ENCODE results near the gene SMIM3.

Gene SMIM3

GRCh38 chr5:150783422-150783928, 4.9 kb downstream of the SMIM3 start:
- peak; percentile 16 for ATAC-seq
- TF ChIP-seq TOX (CRISPR knock-in tag; IDR thresholded peaks at IDR 0.05; ENCODE audit: borderline replicate concordance) (peak; percentile 70; the same call in 1 of the 2 replicates), SNAI2 (CRISPR knock-in tag; IDR thresholded peaks at IDR 0.05) (peak; percentile 96), RARB (CRISPR knock-in tag; IDR thresholded peaks at IDR 0.05) (no peak), ZNF8 (CRISPR knock-in tag; IDR thresholded peaks at IDR 0.05) (no peak), ZFP30 (CRISPR knock-in tag; IDR thresholded peaks at IDR 0.05) (no peak), ESRRG (CRISPR knock-in tag; IDR thresholded peaks at IDR 0.05) (no peak), TSHZ2 (CRISPR knock-in tag; IDR thresholded peaks at IDR 0.05) (no peak), ZNF565 (CRISPR knock-in tag; conservative IDR thresholded peaks at IDR 0.05; ENCODE audit: low read depth) (no peak), ZNF70 (CRISPR knock-in tag; IDR thresholded peaks at IDR 0.05) (no peak), ISL1 (CRISPR knock-in tag; IDR thresholded peaks at IDR 0.05) (peak; percentile 70), GLIS3 (CRISPR knock-in tag; IDR thresholded peaks at IDR 0.05) (no peak), BACH2 (CRISPR knock-in tag; IDR thresholded peaks at IDR 0.05; ENCODE audit: borderline replicate concordance) (no peak), OSR1 (CRISPR knock-in tag; IDR thresholded peaks at IDR 0.05) (no peak), CREB5 (CRISPR knock-in tag; IDR thresholded peaks at IDR 0.05; ENCODE audit: low read depth) (no peak), CSDC2 (CRISPR knock-in tag; IDR thresholded peaks at IDR 0.05) (no peak), ZFP3 (CRISPR knock-in tag; IDR thresholded peaks at IDR 0.05) (no peak), CSRNP3 (CRISPR knock-in tag; IDR thresholded peaks at IDR 0.05) (no peak), PPARA (CRISPR knock-in tag; IDR thresholded peaks at IDR 0.05; ENCODE audit: borderline replicate concordance) (no peak), PATZ1 (CRISPR knock-in tag; IDR thresholded peaks at IDR 0.05; ENCODE audit: borderline replicate concordance) (no peak), ARNTL (CRISPR knock-in tag; IDR thresholded peaks at IDR 0.05; ENCODE audit: borderline replicate concordance, low read depth) (no peak), POU6F1 (CRISPR knock-in tag; IDR thresholded peaks at IDR 0.05; ENCODE audit: borderline replicate concordance, low read depth) (0 out of 2 replicates have a peak, but pooled peaks have one; percentile 2), TCF4 (CRISPR knock-in tag; IDR thresholded peaks at IDR 0.05; ENCODE audit: borderline replicate concordance) (no peak), ZC3H10 (CRISPR knock-in tag; IDR thresholded peaks at IDR 0.05) (no peak)

GRCh38 chr5:150785950-150786349, 7.4 kb downstream of the SMIM3 start:
- no peak for ATAC-seq
- TF ChIP-seq GLIS3 (CRISPR knock-in tag; IDR thresholded peaks at IDR 0.05): no peak
- TF ChIP-seq ZFP30 (CRISPR knock-in tag; IDR thresholded peaks at IDR 0.05): peak; percentile 98

GRCh38 chr5:150786876-150787275, 8.3 kb downstream of the SMIM3 start:
- ATAC-seq: no peak

More at GRCh38 chr5:150786876-150787275, 8.3 kb downstream of the SMIM3 start:
- TF ChIP-seq CSRNP3 (CRISPR knock-in tag; IDR thresholded peaks at IDR 0.05): no peak
- TF ChIP-seq PATZ1 (CRISPR knock-in tag; IDR thresholded peaks at IDR 0.05; ENCODE audit: borderline replicate concordance): no peak
- TF ChIP-seq ZNF565 (CRISPR knock-in tag; conservative IDR thresholded peaks at IDR 0.05; ENCODE audit: low read depth): no peak
- no peak for TF ChIP-seq PPARA (CRISPR knock-in tag; IDR thresholded peaks at IDR 0.05; ENCODE audit: borderline replicate concordance)
- TF ChIP-seq ESRRG (CRISPR knock-in tag; IDR thresholded peaks at IDR 0.05): no peak
- TF ChIP-seq OSR1 (CRISPR knock-in tag; IDR thresholded peaks at IDR 0.05): no peak
- no peak for TF ChIP-seq BACH2 (CRISPR knock-in tag; IDR thresholded peaks at IDR 0.05; ENCODE audit: borderline replicate concordance)
- TF ChIP-seq RARB (CRISPR knock-in tag; IDR thresholded peaks at IDR 0.05): no peak
- TF ChIP-seq SNAI2 (CRISPR knock-in tag; IDR thresholded peaks at IDR 0.05): no peak
- TF ChIP-seq CSDC2 (CRISPR knock-in tag; IDR thresholded peaks at IDR 0.05): no peak
